ENCODE results near the gene UBE2L5.

UBE2L5 gene

DNA sequence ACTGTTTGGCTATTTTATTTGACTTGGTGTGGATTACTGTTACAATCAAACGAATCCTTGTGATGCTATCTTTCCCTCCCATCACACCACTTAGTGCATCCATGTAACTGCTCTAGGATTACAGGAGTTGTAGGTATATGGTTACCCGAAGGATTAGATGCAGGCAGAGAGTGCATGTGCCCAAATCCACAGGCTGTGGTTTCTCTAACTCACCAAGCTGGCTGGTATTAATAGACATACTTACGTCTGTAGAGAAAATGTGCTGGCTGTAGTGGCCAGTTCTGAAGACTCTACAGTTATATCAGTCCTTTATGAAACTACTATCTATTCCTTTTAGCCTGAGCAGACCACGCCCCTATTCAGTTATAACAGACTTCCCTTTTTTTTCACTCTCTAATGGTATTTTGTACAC lies 44.6 kb downstream of the UBE2L5 start:
- in situ Hi-C loops (cut with MboI; ENCODE audit: low sequenced_read_pairs): no loop called here

DNA sequence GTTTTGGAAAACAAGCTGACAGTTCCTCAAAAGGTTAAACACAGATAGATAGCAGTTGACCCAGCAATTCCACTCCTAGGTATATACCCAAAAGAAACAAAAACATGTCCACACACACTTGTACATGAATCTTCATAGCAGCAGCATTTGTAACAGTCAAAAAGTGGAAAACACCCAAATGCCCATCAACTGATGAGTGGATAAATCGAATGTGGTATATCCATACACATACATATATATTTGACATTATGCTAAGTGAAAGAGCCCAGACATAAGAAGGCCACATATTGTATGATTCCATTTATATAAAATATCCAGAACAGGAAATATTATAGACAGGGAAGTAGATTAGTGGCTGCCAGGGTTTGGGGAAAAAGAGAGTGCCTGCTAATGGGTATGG lies 51.4 kb downstream of the UBE2L5 start:
- in situ Hi-C loops (cut with MboI; ENCODE audit: low sequenced_read_pairs): no loop called here

DNA sequence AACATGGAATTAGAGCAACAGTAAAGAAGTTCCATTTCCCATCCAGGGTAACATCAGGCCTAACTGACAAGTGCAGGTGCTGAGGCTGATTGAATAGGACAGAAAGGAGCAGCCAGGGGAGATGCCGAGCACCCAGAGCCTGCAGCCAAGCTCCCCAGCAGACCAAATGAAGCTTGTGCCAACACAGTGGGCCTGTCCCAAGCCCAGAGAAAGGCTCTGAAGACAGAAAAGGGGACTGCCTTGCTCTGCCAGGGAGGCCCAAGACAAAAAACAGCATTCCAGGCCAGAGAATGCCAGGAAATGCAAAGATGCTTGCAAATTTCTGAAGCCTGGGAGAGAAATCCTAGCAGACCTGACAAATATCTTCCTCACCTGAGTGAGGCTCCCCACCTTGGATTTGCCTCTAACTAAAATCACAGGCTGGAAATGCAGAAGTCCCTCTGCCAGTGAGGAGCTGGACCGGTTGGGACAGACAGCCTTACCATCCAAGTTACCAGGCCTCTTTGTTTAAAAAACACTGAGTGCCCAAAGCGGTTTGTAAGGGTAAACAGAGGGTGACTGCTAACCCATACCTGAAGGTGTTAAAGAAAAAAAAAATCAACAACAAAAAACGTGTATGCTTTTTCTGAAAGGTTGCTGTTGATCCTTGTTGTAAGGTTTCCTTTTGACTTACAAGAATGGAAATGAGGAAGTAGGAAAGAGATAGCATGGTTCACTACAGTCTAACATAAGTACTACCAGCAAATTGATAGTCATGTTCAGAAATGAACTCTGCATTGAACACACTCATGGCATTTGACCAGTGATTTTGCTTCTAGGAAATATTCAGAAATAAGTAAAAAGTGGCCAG lies 55.3 kb downstream of the UBE2L5 start:
- in situ Hi-C loops (cut with MboI; ENCODE audit: low sequenced_read_pairs): no loop called here
